Stimulated activated CD8-positive, alpha-beta memory T cell treated with anti-CD3 and anti-CD28 coated beads, Interleukin-15, amount 100 ng/mL, for 48 hours (primary cell): ENCODE data around the gene LITAFD.
"Not testable (repeated sequence)": the region's sequence is repeated elsewhere in the genome, so short reads cannot be mapped to it uniquely, and the experiment has no call there.

Source experiments
- DNase-seq, 2 donors: peaks; one replicate each; pipeline ENCODE4 v3.0.0-alpha.2; 2020; ENCODE audit warnings: low read depth in 2 of 2

The LITAFD gene

GRCh38 chr16:8872967-8873865 is 8.9 kb upstream of the LITAFD start:
- no peak for DNase-seq

GRCh38 chr16:8873866-8874195 is 8.3 kb upstream of the LITAFD start:
- DNase-seq, result not testable (repeated sequence)

GRCh38 chr16:8874388-8874787 is 7.8 kb upstream of the LITAFD start:
- DNase-seq, result no peak

GRCh38 chr16:8875317-8875716 is 6.8 kb upstream of the LITAFD start:
- DNase-seq, result not testable (repeated sequence)

GRCh38 chr16:8877894-8878522 is 4.1 kb upstream of the LITAFD start:
- DNase-seq, result no peak

- no peak for DNase-seq
These were observed 3.6 kb upstream of the LITAFD start for GRCh38 chr16:8878523-8878911.

- DNase-seq, result no peak
These were observed 1.2 kb upstream of the LITAFD start for GRCh38 chr16:8880839-8881510.

GRCh38 chr16:8882725-8883377 is 700 bp downstream of the LITAFD start:
- no peak for DNase-seq

- DNase-seq, result no peak
These were observed 3.8 kb downstream of the LITAFD start for GRCh38 chr16:8885674-8886592.

- DNase-seq, result no peak
These were observed 4.7 kb downstream of the LITAFD start for GRCh38 chr16:8886593-8887430.

- no peak for DNase-seq
These were observed 5.2 kb downstream of the LITAFD start for GRCh38 chr16:8887431-8887765.

GRCh38 chr16:8887952-8888560 is 5.9 kb downstream of the LITAFD start:
- DNase-seq, result no peak

- DNase-seq, result no peak
These were observed 7.1 kb downstream of the LITAFD start for GRCh38 chr16:8888951-8889892.

- no peak for DNase-seq
These were observed 7.9 kb downstream of the LITAFD start for GRCh38 chr16:8889893-8890548.

GRCh38 chr16:8890549-8890921 is 8.4 kb downstream of the LITAFD start:
- DNase-seq, result no peak

- DNase-seq, result no peak
These were observed 10.0 kb downstream of the LITAFD start for GRCh38 chr16:8892101-8892575.

- no peak for DNase-seq
These were observed 11.3 kb downstream of the LITAFD start for GRCh38 chr16:8893426-8893825.
